ENCODE results near the gene PXMP4. TPM values are rescaled to one million over a fixed set of nuclear protein-coding genes. Genes with fewer than 3 reads are reported as not detected.

PXMP4 gene
- total RNA-seq, 1 donor from 2014 or later = 35.6 TPM

GRCh38 chr20:33663161-33664084 lies 56.7 kb downstream of the PXMP4 start:
- no peaks in the 10 kb centered on the region for H3K27me3 ChIP-seq
- peak; percentile 76 for ATAC-seq
- peaks cover 14% of the 10 kb centered on the region for H3K36me3 ChIP-seq
- peaks cover 24% of the 10 kb centered on the region for H3K4me1 ChIP-seq
- no peaks in the 10 kb centered on the region for H3K9me3 ChIP-seq
- DNase-seq = peak; percentile 95
- TF ChIP-seq CTCF (IDR thresholded peaks at IDR 0.05) = no peak
- peak overlapping the region; percentile 82 for H3K4me3 ChIP-seq
- H3K27ac ChIP-seq = peak overlapping the region; percentile 89
- intact Hi-C loops (cut with DNase I) = no loop called here

- intact Hi-C loops (cut with DNase I) = no loop called here
- H3K27ac ChIP-seq = peak within 1 kb of the TSS; percentile 89
- no peaks in the 10 kb centered on the region for H3K9me3 ChIP-seq
- ATAC-seq (no peak), DNase-seq (no peak)
- no peaks in the 10 kb centered on the region for H3K27me3 ChIP-seq
- peaks cover 21% of the 10 kb centered on the region for H3K4me1 ChIP-seq
- TF ChIP-seq CTCF (IDR thresholded peaks at IDR 0.05) = no peak
- H3K4me3 ChIP-seq = peak within 1 kb of the TSS; percentile 82
- peaks cover 20% of the 10 kb centered on the region for H3K36me3 ChIP-seq
Measured at GRCh38 chr20:33662172-33662571, 57.9 kb downstream of the PXMP4 start, which contains the start of gene C20orf144. Gene C20orf144, plus strand, starts transcription at chr20:33662327. Its CDS starts 19 bp downstream, at chr20:33662346.

GRCh38 chr20:33660685-33661058 lies 59.4 kb downstream of the PXMP4 start:
- ATAC-seq (no peak), DNase-seq (no peak)
- Histone ChIP-seq H3K4me3 (no peak overlapping the region), H3K36me3 (peaks cover 21% of the 10 kb centered on the region), H3K4me1 (peaks cover 12% of the 10 kb centered on the region), H3K9me3 (no peaks in the 10 kb centered on the region), H3K27me3 (no peaks in the 10 kb centered on the region), H3K27ac (no peak overlapping the region)
- no peak for TF ChIP-seq CTCF (IDR thresholded peaks at IDR 0.05)
- intact Hi-C loops (cut with DNase I) = no loop called here

GRCh38 chr20:33660035-33660684 lies 60.0 kb downstream of the PXMP4 start:
- H3K4me1 ChIP-seq = peaks cover 8% of the 10 kb centered on the region
- no peak overlapping the region for H3K4me3 ChIP-seq
- no peak overlapping the region for H3K27ac ChIP-seq
- no peaks in the 10 kb centered on the region for H3K27me3 ChIP-seq
- no peaks in the 10 kb centered on the region for H3K9me3 ChIP-seq
- intact Hi-C loops (cut with DNase I) = no loop called here
- no peak for TF ChIP-seq CTCF (IDR thresholded peaks at IDR 0.05)
- DNase-seq (no peak), ATAC-seq (no peak)
- peaks cover 21% of the 10 kb centered on the region for H3K36me3 ChIP-seq

DNA sequence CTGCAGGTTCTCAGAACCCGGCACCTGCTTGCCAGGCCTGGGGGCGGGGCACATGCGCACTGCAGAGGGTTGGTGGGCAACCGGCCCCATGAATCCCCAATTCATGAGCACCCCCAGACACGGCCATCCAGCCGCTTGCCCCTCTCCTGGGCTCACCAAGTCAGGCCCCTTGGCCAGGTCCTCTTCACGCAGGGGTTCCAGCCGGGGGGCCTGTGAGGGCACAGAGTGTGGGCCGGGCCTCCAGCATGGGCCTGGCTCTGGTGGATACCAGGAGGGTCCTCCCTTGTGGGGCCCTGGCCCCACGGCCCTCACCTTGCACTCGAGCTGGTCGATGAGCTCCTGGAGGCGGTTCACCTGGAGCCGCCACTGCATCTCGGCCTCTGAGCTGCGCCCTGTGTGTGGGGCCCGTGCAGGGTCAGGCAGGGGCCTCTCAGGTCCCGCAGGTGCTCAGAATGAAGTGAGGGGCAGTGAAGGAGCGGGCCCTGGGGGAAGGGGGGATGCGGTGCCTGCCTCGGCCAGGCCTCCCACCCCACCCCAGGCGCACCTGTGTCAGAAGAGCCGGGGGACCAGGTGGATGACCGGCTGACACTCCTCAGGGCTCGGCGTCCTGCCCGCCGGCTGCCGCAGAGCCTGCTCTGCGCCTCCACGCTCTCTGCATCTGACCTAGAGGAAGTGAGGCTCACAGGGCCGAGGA lies 60.6 kb downstream of the PXMP4 start:
- H3K27ac ChIP-seq = no peak overlapping the region
- H3K36me3 ChIP-seq = peaks cover 21% of the 10 kb centered on the region
- no peak for TF ChIP-seq CTCF (IDR thresholded peaks at IDR 0.05)
- peaks cover 5% of the 10 kb centered on the region for H3K4me1 ChIP-seq
- H3K4me3 ChIP-seq = no peak overlapping the region
- DNase-seq = no peak
- no peaks in the 10 kb centered on the region for H3K27me3 ChIP-seq
- intact Hi-C loops (cut with DNase I) = loop anchor here (10.0 kb wide), 1 partner anchor 205 kb away; no protein-coding TSS in a partner anchor
- H3K9me3 ChIP-seq = no peaks in the 10 kb centered on the region
- no peak for ATAC-seq

All from upper lobe of right lung (tissue), 1 donor.